NB4 (cell line): ENCODE results near the gene AATK.

Experiments
- DNase-seq: peaks from one replicate; pipeline ENCODE4 v3.0.0; 2010; ENCODE audit warnings: low read depth
- H3K4me3 ChIP-seq: one replicate; pipeline ENCODE4 v1.5.1; 2011; ENCODE audit warnings: mild to moderate bottlenecking, low read depth, low read length, moderate library complexity
- CTCF ChIP-seq: IDR thresholded peaks from one replicate; pipeline ENCODE4 v1.5.1; 2012; ENCODE audit warnings: low read depth, low read length
- MAX ChIP-seq: IDR thresholded peaks from 2 replicates; pipeline ENCODE4 v1.6.1; 2011; ENCODE audit warnings: low read depth, low read length
- MYC ChIP-seq: IDR thresholded peaks from 2 replicates; pipeline ENCODE4 v1.6.1; 2011; ENCODE audit warnings: low read depth, low read length
- POLR2A ChIP-seq: IDR thresholded peaks from 2 replicates; pipeline ENCODE4 v1.6.1; 2011; ENCODE audit warnings: mild to moderate bottlenecking; ENCODE audit not compliant: insufficient read length; ENCODE audit errors: extremely low read depth

Gene AATK

GRCh38 chr17:81186203-81186602 lies 20.2 kb upstream of the AATK start:
- H3K4me3 ChIP-seq, result no peak overlapping the region
- TF ChIP-seq POLR2A (no peak), MAX (no peak), CTCF (no peak), MYC (no peak)
- DNase-seq, result no peak

GRCh38 chr17:81184555-81184954 lies 18.5 kb upstream of the AATK start:
- TF ChIP-seq MAX, result no peak
- TF ChIP-seq POLR2A, result no peak
- TF ChIP-seq MYC, result no peak
- no peak for TF ChIP-seq CTCF
- DNase-seq, result no peak
- H3K4me3 ChIP-seq, result no peak overlapping the region

GRCh38 chr17:81183807-81184206 lies 17.8 kb upstream of the AATK start:
- DNase-seq, result no peak
- TF ChIP-seq POLR2A (no peak), CTCF (no peak), MAX (no peak), MYC (no peak)
- no peak overlapping the region for H3K4me3 ChIP-seq

GRCh38 chr17:81183316-81183715 lies 17.3 kb upstream of the AATK start:
- TF ChIP-seq CTCF (no peak), MAX (no peak)
- no peak overlapping the region for H3K4me3 ChIP-seq
- DNase-seq, result no peak

GRCh38 chr17:81182596-81182995 lies 16.6 kb upstream of the AATK start:
- TF ChIP-seq MAX (no peak), MYC (no peak), POLR2A (no peak), CTCF (no peak)
- no peak for DNase-seq

GRCh38 chr17:81181811-81182185 lies 15.8 kb upstream of the AATK start:
- H3K4me3 ChIP-seq, result no peak overlapping the region
- TF ChIP-seq MAX, result no peak
- no peak for TF ChIP-seq MYC
- TF ChIP-seq POLR2A, result no peak
- no peak for TF ChIP-seq CTCF
- no peak for DNase-seq

More at GRCh38 chr17:81182596-81182995, 16.6 kb upstream of the AATK start:
- no peak overlapping the region for H3K4me3 ChIP-seq
